Measurements from ENCODE around the gene STAC3.
"Not testable (repeated sequence)": the region's sequence is repeated elsewhere in the genome, so short reads cannot be mapped to it uniquely, and the experiment has no call there.

The STAC3 gene

GRCh38 chr12:57250956-57251355 is at the start of gene STAC3:
Gene STAC3 (minus strand): TSS chr12:57251187. CDS start chr12:57249636, 1,551 bp downstream.
- TF ChIP-seq CTCF (IDR thresholded peaks at IDR 0.05; ENCODE audit: low read depth, low read length), result no peak
- DNase-seq (ENCODE audit: extremely low read depth, low read depth), result no peak

GRCh38 chr12:57299514-57300016 is 48.6 kb upstream of the STAC3 start:
- no peak for TF ChIP-seq CTCF (IDR thresholded peaks at IDR 0.05; ENCODE audit: low read depth, low read length)
- no peak for DNase-seq (ENCODE audit: extremely low read depth, low read depth)

- no peak for TF ChIP-seq CTCF (IDR thresholded peaks at IDR 0.05; ENCODE audit: low read depth, low read length)
- no peak for DNase-seq (ENCODE audit: extremely low read depth, low read depth)
Observed at GRCh38 chr12:57296291-57296690, 45.3 kb upstream of the STAC3 start.

- DNase-seq (ENCODE audit: extremely low read depth, low read depth), result not testable (repeated sequence)
Observed at GRCh38 chr12:57282073-57282472, 31.1 kb upstream of the STAC3 start.

GRCh38 chr12:57280211-57281062 is 29.4 kb upstream of the STAC3 start:
- TF ChIP-seq CTCF (IDR thresholded peaks at IDR 0.05; ENCODE audit: low read depth, low read length), result no peak
- peak; percentile 58 for DNase-seq (ENCODE audit: extremely low read depth, low read depth)

- TF ChIP-seq CTCF (IDR thresholded peaks at IDR 0.05; ENCODE audit: low read depth, low read length), result no peak
- no peak for DNase-seq (ENCODE audit: extremely low read depth, low read depth)
Observed at GRCh38 chr12:57278465-57279381, 27.7 kb upstream of the STAC3 start.

- peak; percentile 44 for TF ChIP-seq CTCF (IDR thresholded peaks at IDR 0.05; ENCODE audit: low read depth, low read length)
- no peak for DNase-seq (ENCODE audit: extremely low read depth, low read depth)
Observed at GRCh38 chr12:57276935-57277563, 26.1 kb upstream of the STAC3 start.

- not testable (repeated sequence) for DNase-seq (ENCODE audit: extremely low read depth, low read depth)
Observed at GRCh38 chr12:57276233-57276632, 25.2 kb upstream of the STAC3 start.
